GM13977 (cell line): Measurements from ENCODE around the gene PHC1.
"Not testable (repeated sequence)": the region's sequence is repeated elsewhere in the genome, so short reads cannot be mapped to it uniquely, and the experiment has no call there.

Experiments used
- DNase-seq: peaks from one replicate; pipeline ENCODE4 v3.0.0; 2012; ENCODE audit warnings: low spot score
- in situ Hi-C: fragments of 300-500 bp; cut with MboI; formaldehyde crosslinking; loops from one replicate; pipeline ENCODE4 v1.12.0; 2022; ENCODE audit warnings: low sequenced_read_pairs, low pct_unique_long_range_greater_than_20kb, mixed read lengths, inconsistent platforms; ENCODE audit not compliant: unreplicated experiment
- TF ChIP-seq, protein P1 (sequence below): IDR thresholded peaks from 2 replicates; pipeline ENCODE4 v1.5.1; 2012; ENCODE audit warnings: mild to moderate bottlenecking, control low read depth; ENCODE audit not compliant: insufficient read depth; ENCODE audit errors: extremely low read depth, missing control alignments

Gene PHC1

DNA sequence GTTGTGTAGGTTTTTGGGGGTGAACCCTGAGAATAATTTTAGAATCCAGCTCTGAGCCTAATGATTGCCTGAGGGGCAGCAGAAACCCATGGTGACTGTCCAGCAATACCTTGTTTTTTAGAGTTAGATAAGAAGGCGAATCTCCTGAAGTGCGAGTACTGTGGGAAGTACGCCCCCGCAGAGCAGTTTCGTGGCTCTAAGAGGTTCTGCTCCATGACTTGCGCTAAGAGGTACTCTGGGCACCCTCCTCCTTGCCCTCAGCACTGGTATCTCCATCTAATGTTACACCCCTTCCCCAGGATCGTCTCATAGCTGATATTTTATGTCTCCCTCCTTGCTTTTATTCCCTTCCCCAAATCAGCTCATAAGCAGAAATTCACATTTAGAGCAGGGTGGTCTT lies 22.4 kb downstream of the PHC1 start:
- TF ChIP-seq, protein P1, sequence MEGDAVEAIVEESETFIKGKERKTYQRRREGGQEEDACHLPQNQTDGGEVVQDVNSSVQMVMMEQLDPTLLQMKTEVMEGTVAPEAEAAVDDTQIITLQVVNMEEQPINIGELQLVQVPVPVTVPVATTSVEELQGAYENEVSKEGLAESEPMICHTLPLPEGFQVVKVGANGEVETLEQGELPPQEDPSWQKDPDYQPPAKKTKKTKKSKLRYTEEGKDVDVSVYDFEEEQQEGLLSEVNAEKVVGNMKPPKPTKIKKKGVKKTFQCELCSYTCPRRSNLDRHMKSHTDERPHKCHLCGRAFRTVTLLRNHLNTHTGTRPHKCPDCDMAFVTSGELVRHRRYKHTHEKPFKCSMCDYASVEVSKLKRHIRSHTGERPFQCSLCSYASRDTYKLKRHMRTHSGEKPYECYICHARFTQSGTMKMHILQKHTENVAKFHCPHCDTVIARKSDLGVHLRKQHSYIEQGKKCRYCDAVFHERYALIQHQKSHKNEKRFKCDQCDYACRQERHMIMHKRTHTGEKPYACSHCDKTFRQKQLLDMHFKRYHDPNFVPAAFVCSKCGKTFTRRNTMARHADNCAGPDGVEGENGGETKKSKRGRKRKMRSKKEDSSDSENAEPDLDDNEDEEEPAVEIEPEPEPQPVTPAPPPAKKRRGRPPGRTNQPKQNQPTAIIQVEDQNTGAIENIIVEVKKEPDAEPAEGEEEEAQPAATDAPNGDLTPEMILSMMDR: no peak
- DNase-seq: no peak
- in situ Hi-C loops: no loop called here

DNA sequence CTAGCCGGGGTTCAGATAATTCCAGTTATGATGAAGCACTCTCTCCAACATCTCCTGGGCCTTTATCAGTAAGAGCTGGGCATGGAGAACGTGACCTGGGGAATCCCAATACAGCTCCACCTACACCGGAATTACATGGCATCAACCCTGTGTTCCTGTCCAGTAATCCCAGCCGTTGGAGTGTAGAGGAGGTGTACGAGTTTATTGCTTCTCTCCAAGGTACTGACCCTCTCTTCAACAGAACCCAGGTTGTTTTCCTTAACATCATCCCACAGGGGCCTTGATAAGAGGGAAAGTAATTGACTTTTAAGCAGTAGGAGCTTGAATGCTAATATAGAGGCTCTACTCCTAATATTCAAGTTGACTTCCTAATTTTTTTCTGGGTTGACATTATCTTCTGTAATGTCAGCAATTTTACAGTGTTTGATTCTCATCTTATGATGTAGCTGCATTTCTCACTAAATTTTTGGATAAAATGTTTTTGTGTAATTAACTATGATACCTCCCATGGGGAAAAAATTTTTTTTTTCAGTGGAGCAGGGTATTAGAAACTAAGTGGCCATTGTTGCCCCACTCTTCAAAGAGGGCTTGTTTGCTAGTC lies 23.6 kb downstream of the PHC1 start:
- in situ Hi-C loops, DNase-seq: not testable (repeated sequence)

DNA sequence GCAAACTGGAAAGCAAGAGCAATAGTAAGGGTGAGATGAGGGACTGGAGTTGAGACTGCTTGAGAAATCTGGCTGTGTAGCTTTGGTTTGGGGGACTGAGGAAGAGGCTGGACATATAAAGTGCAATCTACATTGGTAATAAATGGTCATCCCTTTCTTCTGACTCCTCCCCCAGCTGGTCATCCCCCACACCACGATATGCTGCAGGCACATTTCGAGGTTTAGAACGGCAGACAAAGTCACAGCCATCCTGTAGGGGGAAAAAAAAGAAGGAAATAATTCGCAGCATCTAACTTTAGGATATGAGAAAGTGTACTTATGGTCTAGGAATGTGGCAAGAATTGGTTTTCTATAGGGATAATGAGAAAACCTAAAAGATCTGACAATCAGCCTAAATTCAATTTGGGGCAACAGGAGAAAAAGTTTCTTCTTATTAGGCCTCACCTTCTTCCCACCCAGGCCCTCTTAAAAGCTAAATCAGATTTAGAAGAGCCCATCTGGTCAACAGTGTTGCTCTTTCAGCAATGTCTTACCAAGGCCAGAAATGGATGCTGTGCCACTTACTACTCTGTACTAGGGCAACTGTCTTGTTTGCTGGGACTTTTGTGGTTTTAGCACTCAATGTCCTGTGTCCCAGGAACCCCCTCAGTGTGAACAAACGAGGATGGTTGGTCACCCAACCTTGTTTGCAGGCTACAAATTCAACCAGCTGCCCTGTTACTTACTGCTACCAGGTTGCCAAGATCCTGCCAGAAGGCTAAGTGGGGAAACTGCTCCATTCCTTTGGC lies 27.6 kb downstream of the PHC1 start:
- in situ Hi-C loops: no loop called here
- TF ChIP-seq, protein P1: no peak
- DNase-seq: no peak

DNA sequence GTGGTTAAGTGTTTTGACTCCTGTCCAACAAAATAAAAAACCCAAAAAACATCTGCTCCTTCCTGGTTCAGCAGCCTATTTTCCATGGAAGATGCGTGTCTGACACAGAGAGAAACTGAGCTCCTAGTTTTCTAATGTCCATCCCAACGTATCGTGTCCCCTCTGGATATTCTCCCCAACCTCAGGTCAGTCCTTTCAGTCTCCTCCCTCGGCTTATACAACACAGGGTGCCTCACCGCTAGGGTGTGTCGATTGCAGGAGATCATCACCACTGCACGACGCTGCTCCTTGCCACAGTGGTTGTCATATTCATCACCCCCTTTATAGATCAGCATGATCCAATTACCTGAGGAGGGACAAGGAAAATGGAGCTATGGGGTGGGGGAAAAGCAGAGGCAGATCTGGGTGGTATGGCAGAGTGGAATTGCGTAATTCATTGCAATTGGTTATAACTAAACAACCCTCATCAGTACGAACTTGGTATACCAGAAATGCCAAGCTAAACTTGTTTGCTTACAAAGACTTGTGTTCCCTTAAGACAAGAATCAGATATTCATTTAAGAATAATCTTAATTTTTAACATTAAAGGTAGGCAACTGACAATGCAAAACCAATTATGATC lies 29.4 kb downstream of the PHC1 start:
- in situ Hi-C loops: no loop called here
- TF ChIP-seq, protein P1: no peak
- DNase-seq: no peak

DNA sequence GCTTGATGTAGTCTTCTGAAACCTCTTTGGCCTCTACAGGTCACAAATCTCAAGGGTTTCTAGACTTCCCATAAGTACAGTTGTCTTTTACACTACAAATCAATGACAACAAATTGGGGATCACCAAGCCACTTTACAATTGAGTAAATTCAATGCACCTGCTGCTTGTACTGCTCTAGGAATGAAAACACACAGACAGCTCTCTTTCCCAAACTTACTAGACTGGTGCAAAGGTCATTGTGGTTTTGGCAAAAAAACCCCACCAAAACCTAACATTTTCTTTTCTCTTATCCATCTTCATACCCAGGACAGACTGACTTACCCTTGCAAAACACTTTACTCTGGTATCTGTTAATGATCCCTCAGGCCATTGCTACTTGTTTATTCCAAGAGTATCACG lies 32.4 kb downstream of the PHC1 start:
- DNase-seq: no peak
- TF ChIP-seq, protein P1: no peak
- in situ Hi-C loops: no loop called here

DNA sequence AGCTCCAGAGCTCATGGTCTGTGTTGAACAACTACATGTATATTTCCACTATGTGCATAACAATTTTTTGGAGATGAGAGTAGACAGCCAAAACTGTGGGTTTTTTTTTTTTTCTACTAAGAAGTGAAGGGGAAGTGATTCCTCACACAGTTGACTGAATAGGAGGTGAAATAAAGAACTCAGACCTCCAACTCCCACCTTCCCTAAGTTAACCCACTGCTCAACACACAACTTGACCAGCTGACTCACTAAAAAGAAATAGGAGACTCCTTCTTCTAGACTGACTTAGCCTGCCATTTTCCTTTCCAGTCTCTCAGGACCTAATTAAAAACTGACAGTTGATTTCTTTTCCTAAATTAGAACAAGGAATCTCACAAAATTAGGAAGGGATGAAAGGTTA lies 33.4 kb downstream of the PHC1 start:
- in situ Hi-C loops: no loop called here
- no peak for DNase-seq
- TF ChIP-seq, protein P1: no peak
